ENCODE results near the gene DCPS. TPM values are rescaled to one million over a fixed set of nuclear protein-coding genes. Genes with fewer than 3 reads are reported as not detected.

Gene DCPS
- total RNA-seq, 1 experiment from 2014 or later, result 25.6 TPM

GRCh38 chr11:126310992-126311310 lies 7.1 kb downstream of the DCPS start:
- H2AFZ ChIP-seq (ENCODE audit: low read depth, low read length, poor library complexity, severe bottlenecking), result no peak overlapping the region
- no peak overlapping the region for H3K9ac ChIP-seq (ENCODE audit: low read length)
- DNase-seq (ENCODE audit: low read depth, low spot score) (no peak), ATAC-seq (no peak)
- no peak overlapping the region for H3K4me2 ChIP-seq (ENCODE audit: low read length)
- H3K27me3 ChIP-seq (ENCODE audit: insufficient read depth, low read length), result no peaks in the 10 kb centered on the region
- intact Hi-C loops (cut with micrococcal nuclease), result loop anchor here (1.0 to 10.0 kb wide), 4 partner anchors 82 to 680 kb away; no protein-coding TSS in a partner anchor
- H3K4me1 ChIP-seq (ENCODE audit: control insufficient read depth in 1 of 2, insufficient read depth in 2 of 2, low read length in 2 of 2), result peaks cover 5 to 9% of the 10 kb centered on the region in 2 experiments
- no TSS peak for BruUV-seq (replicated peaks)
- H3K9me2 ChIP-seq (ENCODE audit: insufficient read depth), result no peaks in the 10 kb centered on the region
- H3K36me3 ChIP-seq (ENCODE audit: control insufficient read depth in 1 of 2, insufficient read depth in 2 of 2, low read length in 2 of 2), result no peaks in the 10 kb centered on the region
- no peaks in the 10 kb centered on the region for H3K79me2 ChIP-seq (ENCODE audit: insufficient read depth, low read length)
- no peak overlapping the region for H3K27ac ChIP-seq (ENCODE audit: low read depth, low read length)
- ChIA-PET RAD21 (ENCODE audit: low non-redundant PET in 1 of 2, low total read pairs in 2 of 2, uncharacterized antibody in 2 of 2, unreplicated experiment in 2 of 2) (interaction anchor here (0.6 to 1.3 kb wide), 4 partner anchors 94 to 170 kb away, joined by 3 to 10 read pairs (median 6); no protein-coding TSS in a partner anchor), POLR2A (interaction anchor here (1.0 kb wide), 1 partner anchor 8 kb away, joined by 3 read pairs; no protein-coding TSS in a partner anchor), CTCF (interaction anchor here (1.0 to 5.9 kb wide), 9 partner anchors 8 to 679 kb away, joined by 3 to 74 read pairs (median 4); no protein-coding TSS in a partner anchor)
- TF ChIP-seq SP1 (IDR thresholded peaks at IDR 0.05; ENCODE audit: low read depth), result no peak
- no peak for TF ChIP-seq ZNF274 (IDR thresholded peaks at IDR 0.05; ENCODE audit: low read depth, low read length)
- TF ChIP-seq ELF1 (IDR thresholded peaks at IDR 0.05; ENCODE audit: borderline replicate concordance, low read depth), result no peak
- TF ChIP-seq POLR2AphosphoS5 (IDR thresholded peaks at IDR 0.05; ENCODE audit: low read depth, low read length), result no peak
- no peak for TF ChIP-seq EZH2phosphoT487 (IDR thresholded peaks at IDR 0.05; ENCODE audit: borderline replicate concordance)
- no peak for TF ChIP-seq JUND (IDR thresholded peaks at IDR 0.05)
- TF ChIP-seq, protein P1, sequence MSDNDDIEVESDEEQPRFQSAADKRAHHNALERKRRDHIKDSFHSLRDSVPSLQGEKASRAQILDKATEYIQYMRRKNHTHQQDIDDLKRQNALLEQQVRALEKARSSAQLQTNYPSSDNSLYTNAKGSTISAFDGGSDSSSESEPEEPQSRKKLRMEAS (IDR thresholded peaks at IDR 0.05), result no peak
- no peak for TF ChIP-seq CEBPB (IDR thresholded peaks at IDR 0.05; ENCODE audit: low read depth)
- TF ChIP-seq FOSL1 (IDR thresholded peaks at IDR 0.05; ENCODE audit: low read depth), result no peak
- TF ChIP-seq TCF7L2 (IDR thresholded peaks at IDR 0.05; ENCODE audit: borderline replicate concordance, extremely low read depth, insufficient read depth, insufficient read length), result no peak
- TF ChIP-seq YY1 (IDR thresholded peaks at IDR 0.05; ENCODE audit: extremely low read depth, insufficient replicate concordance, low read depth, low read length), result no peak
- TF ChIP-seq SRF (IDR thresholded peaks at IDR 0.05; ENCODE audit: low read depth), result no peak
- no peak for TF ChIP-seq ZFX (IDR thresholded peaks at IDR 0.05)
- H4K20me1 ChIP-seq (ENCODE audit: insufficient read depth), result no peaks in the 10 kb centered on the region
- H3K9me3 ChIP-seq (ENCODE audit: control insufficient read depth in 1 of 2, insufficient read depth in 1 of 2, low read depth in 1 of 2, low read length in 2 of 2), result no peaks in the 10 kb centered on the region
- H3K4me3 ChIP-seq (replicated peaks in 1 of 2; ENCODE audit: low read depth in 1 of 2, low read length in 2 of 2), result no peak overlapping the region
